Transverse colon (tissue), 4 donors: ENCODE data around the gene NTRK3. TPM values are rescaled to one million over a fixed set of nuclear protein-coding genes. Genes with fewer than 3 reads are reported as not detected.

Experiments used
- DNase-seq: peaks from one replicate; pipeline ENCODE4 v3.0.0-alpha.2; 2019
- H3K27ac ChIP-seq, 4 donors: fragments of 200-600 bp; sonication (generic); 2 replicates each; pipeline ENCODE4 v1.5.1; 2016 to 2018; ENCODE audit warnings: inconsistent platforms in 4 of 4
- H3K27me3 ChIP-seq: fragments of 200-600 bp; sonication (generic); 2 replicates; pipeline ENCODE4 v1.5.1; 2017; ENCODE audit warnings: inconsistent platforms
- H3K36me3 ChIP-seq, 4 donors: fragments of 200-600 bp; sonication (generic); 2 replicates each; pipeline ENCODE4 v1.5.1; 2017 to 2019; ENCODE audit warnings: inconsistent platforms in 4 of 4
- H3K4me1 ChIP-seq, 4 donors: fragments of 200-600 bp; sonication (generic); 2 replicates each; pipeline ENCODE4 v1.5.1; 2017 to 2020; ENCODE audit warnings: inconsistent platforms in 4 of 4
- H3K4me3 ChIP-seq, 4 donors: fragments of 200-600 bp; sonication (generic); 1 replicate in 1 of 4; 2 replicates in 3 of 4; pipeline versions ENCODE4 v1.5.1 to v1.6.1; 2017 to 2019; ENCODE audit warnings: inconsistent platforms in 4 of 4
- H3K9me3 ChIP-seq, 2 donors: fragments of 200-600 bp; sonication (generic); 2 replicates each; pipeline ENCODE4 v1.5.1; 2017 to 2019; ENCODE audit warnings: inconsistent platforms in 2 of 2
- EP300 ChIP-seq: sonication (generic); formaldehyde crosslinking; IDR thresholded peaks from one replicate; pipeline ENCODE4 v1.6.1; 2017; ENCODE audit warnings: antibody characterized with exemption, low read depth
- POLR2A ChIP-seq: fragments of 450-650 bp; IDR thresholded peaks from one replicate; pipeline ENCODE4 v1.6.1; 2016; ENCODE audit warnings: antibody characterized with exemption, mild to moderate bottlenecking, moderate library complexity
- POLR2AphosphoS5 ChIP-seq, 3 donors: sonication (generic); formaldehyde crosslinking; IDR thresholded peaks; one replicate each; pipeline ENCODE4 v1.6.1; 2016; ENCODE audit warnings: antibody characterized with exemption in 3 of 3
- WGBS, 2 donors: methylation state at CpG; one replicate each; pipeline ENCODE4 v1.1.5; 2018; ENCODE audit warnings: low coverage in 1 of 2; 5-methylcytosine and 5-hydroxymethylcytosine counted together
- in situ Hi-C, 4 donors: fragments of 200-750 bp; cut with MboI; loops; one replicate each; pipeline versions ENCODE4 v1.15.0 to v1.15.1; 2017; ENCODE audit warnings: low sequenced_read_pairs in 3 of 4, low pct_ligation_motif_present in 1 of 4, low pct_unique_long_range_greater_than_20kb in 1 of 4
- intact Hi-C: fragments of 100-400 bp; cut with DNase I; formaldehyde crosslinking; loops from one replicate; pipeline ENCODE4 v1.15.1; 2023; ENCODE audit warnings: low total_unique reads
- total RNA-seq, 4 donors: library from RNA; depleted of rRNA; stranded (reverse); fragments of >200 nt; gene quantifications; one replicate each; pipeline ENCODE4 v1.1.0, GENCODE V29; 2016
- TF ChIP-seq, protein P1 (sequence below), 5 experiments: fragments of 200-600 bp in 3 of 5; fragments of 450-650 bp in 2 of 5; sonication (generic) in 3 of 5; IDR thresholded peaks; 1 replicate in 2 of 5; 2 replicates in 3 of 5; pipeline ENCODE4 v1.5.1; 2016 to 2017; ENCODE audit warnings: antibody characterized with exemption in 5 of 5, inconsistent platforms in 3 of 5, mild to moderate bottlenecking in 2 of 5, moderate library complexity in 1 of 5

Gene NTRK3
- total RNA-seq, 4 donors from 2014 or later, result 1.1 to 2.8 (median 2.4) TPM

DNA sequence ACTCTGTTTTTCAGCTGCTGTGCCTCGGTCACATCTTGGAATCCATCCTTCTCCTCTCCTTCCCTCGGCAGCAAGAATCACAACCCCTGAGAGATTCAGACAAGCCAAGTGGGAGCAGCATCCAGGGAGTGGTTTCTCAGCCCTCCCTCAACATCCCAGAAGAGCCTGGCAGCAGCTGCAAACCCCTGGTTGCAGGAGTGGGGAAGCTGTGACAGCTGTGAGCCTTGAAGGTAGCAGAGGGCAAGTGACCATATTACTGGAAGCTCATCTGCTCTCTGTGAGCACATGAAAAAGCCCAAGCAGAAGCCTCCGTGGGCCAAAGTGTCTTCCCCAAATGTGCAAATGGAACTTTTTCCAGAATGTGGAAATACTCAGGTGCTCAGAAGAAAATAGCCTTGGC lies 312.9 kb downstream of the NTRK3 start:
- TF ChIP-seq POLR2A (no peak), EP300 (no peak), POLR2AphosphoS5 (IDR thresholded peaks at IDR 0.05) (no peak)
- TF ChIP-seq, protein P1, sequence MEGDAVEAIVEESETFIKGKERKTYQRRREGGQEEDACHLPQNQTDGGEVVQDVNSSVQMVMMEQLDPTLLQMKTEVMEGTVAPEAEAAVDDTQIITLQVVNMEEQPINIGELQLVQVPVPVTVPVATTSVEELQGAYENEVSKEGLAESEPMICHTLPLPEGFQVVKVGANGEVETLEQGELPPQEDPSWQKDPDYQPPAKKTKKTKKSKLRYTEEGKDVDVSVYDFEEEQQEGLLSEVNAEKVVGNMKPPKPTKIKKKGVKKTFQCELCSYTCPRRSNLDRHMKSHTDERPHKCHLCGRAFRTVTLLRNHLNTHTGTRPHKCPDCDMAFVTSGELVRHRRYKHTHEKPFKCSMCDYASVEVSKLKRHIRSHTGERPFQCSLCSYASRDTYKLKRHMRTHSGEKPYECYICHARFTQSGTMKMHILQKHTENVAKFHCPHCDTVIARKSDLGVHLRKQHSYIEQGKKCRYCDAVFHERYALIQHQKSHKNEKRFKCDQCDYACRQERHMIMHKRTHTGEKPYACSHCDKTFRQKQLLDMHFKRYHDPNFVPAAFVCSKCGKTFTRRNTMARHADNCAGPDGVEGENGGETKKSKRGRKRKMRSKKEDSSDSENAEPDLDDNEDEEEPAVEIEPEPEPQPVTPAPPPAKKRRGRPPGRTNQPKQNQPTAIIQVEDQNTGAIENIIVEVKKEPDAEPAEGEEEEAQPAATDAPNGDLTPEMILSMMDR (IDR thresholded peaks at IDR 0.05), result no peak
- Histone ChIP-seq H3K27me3 (no peaks in the 10 kb centered on the region), H3K36me3 (no peaks in the 10 kb centered on the region), H3K4me1 (no peaks in the 10 kb centered on the region), H3K4me3 (no peak overlapping the region), H3K27ac (no peak overlapping the region), H3K9me3 (no peaks in the 10 kb centered on the region)
- no peak for DNase-seq
- WGBS, 2 donors, result 33 to 72% methylated on average over 1 to 3 of the region's 3 CpGs
- intact Hi-C loops (no loop called here), in situ Hi-C loops (no loop called here)

DNA sequence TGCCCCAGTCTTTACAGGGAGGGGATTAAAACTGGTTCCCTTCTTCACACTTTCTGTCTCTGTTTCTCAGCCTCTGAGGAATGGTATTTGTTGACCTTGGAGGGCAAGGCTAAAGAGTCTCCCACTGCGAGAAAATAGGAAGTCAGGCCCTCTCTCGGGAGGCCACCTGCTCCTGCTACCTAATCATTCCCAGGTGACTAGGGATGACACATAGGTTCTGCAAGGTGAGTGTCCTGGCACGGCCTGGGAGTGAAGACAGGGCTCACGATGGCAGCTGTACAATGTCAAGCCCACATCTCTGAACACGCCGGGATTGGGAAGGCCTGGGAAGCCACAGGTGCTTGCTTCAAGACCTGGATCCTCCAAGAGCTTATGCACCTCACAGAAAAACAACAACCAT lies 314.2 kb downstream of the NTRK3 start:
- H3K9me3 ChIP-seq, result no peaks in the 10 kb centered on the region
- no peaks in the 10 kb centered on the region for H3K36me3 ChIP-seq
- 63% methylated on average over 6 of the region's 6 CpGs; no CpG with 5 or more reads in 1 of the 2 donors for WGBS, 2 donors
- DNase-seq, result no peak
- no peaks in the 10 kb centered on the region for H3K4me1 ChIP-seq
- H3K27me3 ChIP-seq, result no peaks in the 10 kb centered on the region
- in situ Hi-C loops (no loop called here), intact Hi-C loops (no loop called here)
- H3K27ac ChIP-seq, result no peak overlapping the region
- H3K4me3 ChIP-seq, result no peak overlapping the region
- TF ChIP-seq POLR2AphosphoS5 (IDR thresholded peaks at IDR 0.05), result no peak
- no peak for TF ChIP-seq EP300
- TF ChIP-seq, protein P1 (IDR thresholded peaks at IDR 0.05), result no peak
- no peak for TF ChIP-seq POLR2A

GRCh38 chr15:87941606-87942005 lies 314.9 kb downstream of the NTRK3 start:
- in situ Hi-C loops (no loop called here), intact Hi-C loops (no loop called here)
- no peaks in the 10 kb centered on the region for H3K36me3 ChIP-seq
- H3K27me3 ChIP-seq, result no peaks in the 10 kb centered on the region
- H3K9me3 ChIP-seq, result no peaks in the 10 kb centered on the region
- WGBS, 2 donors, result 62 to 76% methylated on average over 5 of the region's 5 CpGs
- no peak overlapping the region for H3K27ac ChIP-seq
- DNase-seq, result no peak
- H3K4me1 ChIP-seq, result no peaks in the 10 kb centered on the region
- no peak for TF ChIP-seq POLR2A
- no peak for TF ChIP-seq EP300
- TF ChIP-seq POLR2AphosphoS5 (IDR thresholded peaks at IDR 0.05), result no peak
- TF ChIP-seq, protein P1 (IDR thresholded peaks at IDR 0.05), result no peak
- no peak overlapping the region for H3K4me3 ChIP-seq

- WGBS, 2 donors, result 29% methylated on average over 2 of the region's 2 CpGs; no CpG with 5 or more reads in 1 of the 2 donors
- H3K4me1 ChIP-seq, result no peaks in the 10 kb centered on the region
- no peaks in the 10 kb centered on the region for H3K9me3 ChIP-seq
- H3K27ac ChIP-seq, result no peak overlapping the region
- TF ChIP-seq POLR2A (no peak), POLR2AphosphoS5 (IDR thresholded peaks at IDR 0.05) (no peak), EP300 (no peak)
- TF ChIP-seq, protein P1 (IDR thresholded peaks at IDR 0.05), result no peak
- intact Hi-C loops (no loop called here), in situ Hi-C loops (no loop called here)
- H3K36me3 ChIP-seq, result no peaks in the 10 kb centered on the region
- H3K4me3 ChIP-seq, result no peak overlapping the region
- H3K27me3 ChIP-seq, result no peaks in the 10 kb centered on the region
- no peak for DNase-seq
These were observed 315.8 kb downstream of the NTRK3 start for GRCh38 chr15:87940768-87941167.
